GM19452 (cell line): Measurements from ENCODE around the gene MEF2D.

Experiments
- ATAC-seq: cut with Tn5 transposase; IDR thresholded peaks from one replicate; pipeline ENCODE4 v1.9.1; 2021; ENCODE audit not compliant: unreplicated experiment

MEF2D gene

DNA sequence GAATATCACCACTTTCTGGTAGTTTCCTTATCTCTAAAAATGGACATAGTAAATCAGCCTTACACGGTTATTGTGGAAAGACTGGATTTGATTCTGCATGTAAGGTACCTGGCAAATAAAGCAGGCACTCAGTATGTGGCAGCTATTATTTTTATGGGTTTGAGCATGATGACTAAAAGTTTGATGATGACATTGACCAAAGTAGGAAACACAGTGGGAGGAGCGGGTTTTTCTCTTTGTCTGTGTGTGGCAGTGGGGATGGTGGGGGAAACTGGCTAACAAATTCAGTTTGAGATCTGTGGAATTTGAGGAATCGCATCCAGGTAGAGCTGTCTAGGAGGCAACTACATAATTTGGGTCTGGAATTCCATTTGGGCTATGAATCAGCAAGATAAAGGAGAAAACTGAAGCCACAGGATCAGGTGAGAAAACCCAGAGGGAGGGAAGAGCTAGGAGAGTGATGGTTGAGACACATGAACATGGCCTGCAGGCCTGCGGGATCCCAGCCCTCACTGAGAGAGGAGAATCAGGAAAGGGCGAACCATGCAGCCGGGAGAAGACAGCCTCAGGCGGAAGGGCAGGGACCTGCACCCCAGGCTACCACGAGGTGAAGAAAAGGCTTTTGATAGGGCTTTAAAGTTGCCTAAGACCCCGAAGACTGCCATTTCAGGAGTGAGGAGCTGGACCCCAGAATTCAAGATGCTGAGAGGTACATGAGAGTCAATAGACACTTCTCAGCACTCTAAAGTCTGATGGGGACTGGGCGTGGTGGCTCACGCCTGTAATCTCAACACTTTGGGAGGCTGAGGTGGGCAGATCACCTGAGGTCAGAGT, 52.2 kb downstream of the MEF2D start:
- ATAC-seq: no peak

- ATAC-seq: no peak
Measured at GRCh38 chr1:156445789-156446263, 54.7 kb downstream of the MEF2D start.

DNA sequence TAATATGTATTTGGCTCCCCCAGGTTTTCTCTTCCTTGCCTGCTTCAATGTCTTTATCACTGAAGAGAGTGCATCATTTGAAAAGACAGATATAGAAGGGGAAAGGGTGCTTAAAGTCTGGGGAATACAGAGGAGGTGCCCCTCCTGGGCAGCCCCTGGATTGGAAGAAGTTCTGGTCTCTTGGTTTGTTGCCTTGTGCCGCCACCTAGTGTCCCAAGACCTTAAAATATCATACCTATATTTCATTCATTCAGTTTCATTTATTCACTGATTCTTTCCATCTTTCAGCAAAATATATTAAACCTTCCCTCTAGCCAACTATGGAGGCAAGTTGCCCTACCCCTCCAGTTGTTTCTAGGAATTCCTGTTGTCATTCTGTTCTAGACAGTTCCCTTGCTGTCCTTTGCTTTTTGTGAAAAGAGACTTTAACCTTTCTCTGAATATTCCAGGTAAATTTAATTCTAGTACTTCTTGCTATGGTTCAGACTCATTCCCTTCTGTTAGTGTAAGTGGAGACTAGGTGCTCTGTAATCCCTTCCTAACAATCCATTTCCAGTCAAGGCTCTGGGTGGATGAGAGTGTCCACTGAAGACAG, 56.1 kb downstream of the MEF2D start:
- ATAC-seq: no peak

GRCh38 chr1:156443286-156443685, 57.3 kb downstream of the MEF2D start:
- no peak for ATAC-seq

GRCh38 chr1:156440654-156441437, 59.7 kb downstream of the MEF2D start:
- ATAC-seq: no peak

DNA sequence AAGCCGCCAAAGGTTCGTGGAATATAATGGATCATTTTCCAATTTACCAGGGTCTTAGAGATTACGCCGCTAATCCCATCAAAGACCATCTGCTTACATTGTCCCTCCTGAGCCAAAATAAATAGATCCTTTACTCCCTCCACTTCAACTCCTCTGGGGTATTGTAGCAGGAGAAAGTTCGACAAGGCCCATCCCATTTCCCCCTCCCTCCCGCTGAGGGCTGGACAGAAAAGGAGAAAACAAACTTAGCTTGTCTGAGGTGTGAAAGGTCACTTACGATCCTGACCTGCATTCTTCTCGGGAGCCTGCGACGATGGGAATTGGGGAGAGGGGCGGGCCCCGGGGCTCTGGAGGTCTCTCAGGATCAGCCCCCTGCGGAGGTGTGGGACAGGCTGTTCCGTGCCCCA, 60.8 kb downstream of the MEF2D start:
- ATAC-seq: no peak

DNA sequence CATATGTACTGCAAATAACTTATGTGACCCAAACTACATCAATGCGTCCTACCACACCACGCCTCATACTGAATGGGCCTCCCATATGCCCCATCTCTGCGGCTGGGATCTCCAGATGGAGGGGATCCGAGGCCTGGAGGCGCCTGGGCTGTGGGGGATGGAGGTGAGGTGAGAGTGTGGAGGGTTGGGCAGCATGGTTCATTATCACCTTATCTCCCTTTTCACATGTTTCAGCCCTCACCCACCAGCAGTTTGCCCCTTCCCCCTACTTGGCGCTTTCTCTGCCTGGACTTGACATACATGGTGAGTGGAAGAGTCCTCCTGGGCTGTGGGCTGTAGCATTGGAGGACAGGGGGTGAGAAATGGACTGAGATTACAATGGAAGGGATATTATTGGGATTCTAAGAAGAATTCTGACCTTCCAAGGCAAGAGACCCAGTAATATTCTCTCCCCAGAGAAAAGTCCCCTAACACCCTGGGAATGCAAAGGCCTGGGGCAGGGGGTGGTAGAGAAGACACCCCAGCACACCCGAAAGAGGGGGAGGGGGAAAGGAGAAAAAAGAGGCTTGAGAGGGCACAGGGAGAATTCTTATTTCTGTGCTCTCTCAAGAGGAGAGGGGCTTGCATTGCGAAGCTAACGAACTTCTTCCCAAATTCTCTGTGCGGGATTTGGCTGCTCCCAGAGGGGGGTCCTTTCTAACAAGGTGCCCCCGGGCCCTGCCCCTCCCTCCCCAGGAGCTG, 61.4 kb downstream of the MEF2D start:
- ATAC-seq: no peak

DNA sequence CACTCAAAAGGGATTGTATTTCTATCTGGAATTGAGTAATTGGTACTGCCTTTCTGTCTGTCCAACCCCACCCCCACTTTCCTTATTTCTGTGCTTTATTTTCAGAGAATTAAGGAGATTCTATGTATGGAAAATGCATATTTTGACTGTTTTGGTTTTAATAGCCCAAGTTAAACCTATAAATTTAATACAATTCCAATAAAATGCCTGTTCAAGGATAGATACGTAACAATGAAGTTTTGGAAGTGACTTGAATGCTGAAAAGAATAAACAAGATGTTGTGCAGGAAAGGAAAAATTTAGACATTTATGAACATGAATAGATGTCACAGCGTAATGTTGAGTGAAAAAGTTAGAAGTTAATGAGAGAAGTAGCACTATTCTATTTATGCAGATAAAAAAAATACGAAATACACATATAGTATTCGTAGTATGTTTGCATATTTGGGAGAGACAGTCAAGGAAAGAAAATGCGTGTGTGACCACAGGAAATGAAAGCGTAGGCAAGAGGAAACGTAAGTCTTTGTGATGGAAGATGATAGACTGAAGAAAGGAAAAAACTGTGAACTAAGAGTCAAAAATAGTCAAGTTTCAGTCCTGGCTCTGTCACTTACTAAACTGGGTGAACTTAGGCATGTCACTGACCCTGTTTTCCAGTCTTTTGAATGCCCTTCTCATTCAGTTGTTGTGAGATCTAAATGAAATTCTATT, 62.1 kb downstream of the MEF2D start:
- no peak for ATAC-seq

DNA sequence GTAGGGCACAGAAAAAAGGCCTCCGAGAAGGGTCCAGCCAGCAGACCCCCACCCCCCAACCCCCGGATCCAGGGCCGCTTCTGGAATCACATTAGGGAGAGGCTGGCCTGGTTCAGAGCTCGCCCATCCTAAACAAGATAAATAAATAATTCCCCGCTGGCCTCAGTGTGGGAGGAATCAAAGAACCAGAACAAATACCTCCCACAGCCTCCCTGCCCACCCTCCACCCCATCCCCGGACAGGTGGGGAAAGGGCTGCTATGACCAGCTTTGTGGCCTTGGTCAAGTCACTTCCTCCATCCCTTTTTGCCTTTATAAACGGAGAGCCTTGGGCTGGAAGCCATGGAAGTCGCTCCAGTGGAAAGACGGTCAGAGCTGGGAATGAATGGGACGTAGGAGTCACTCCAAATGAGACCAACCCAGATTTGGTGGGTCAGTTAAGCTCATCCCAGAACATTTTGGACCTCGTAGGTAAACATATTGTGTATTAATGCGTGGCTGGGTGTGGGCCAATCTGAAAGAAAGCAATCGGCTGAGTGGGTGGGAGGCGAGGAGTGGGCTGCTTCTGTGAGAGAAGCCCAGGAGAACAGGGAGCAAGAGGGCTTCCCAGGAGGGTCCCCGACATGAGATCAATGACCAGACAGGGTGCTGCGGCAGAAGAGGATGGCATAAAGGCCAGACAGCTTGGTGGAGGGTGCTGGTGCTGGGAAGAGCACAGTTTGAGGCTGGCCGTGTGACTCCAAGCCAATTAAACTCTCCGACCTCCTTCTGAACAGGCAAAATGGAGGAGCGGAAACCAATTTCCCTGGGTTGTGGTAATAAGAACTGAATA, 63.3 kb downstream of the MEF2D start:
- no peak for ATAC-seq

DNA sequence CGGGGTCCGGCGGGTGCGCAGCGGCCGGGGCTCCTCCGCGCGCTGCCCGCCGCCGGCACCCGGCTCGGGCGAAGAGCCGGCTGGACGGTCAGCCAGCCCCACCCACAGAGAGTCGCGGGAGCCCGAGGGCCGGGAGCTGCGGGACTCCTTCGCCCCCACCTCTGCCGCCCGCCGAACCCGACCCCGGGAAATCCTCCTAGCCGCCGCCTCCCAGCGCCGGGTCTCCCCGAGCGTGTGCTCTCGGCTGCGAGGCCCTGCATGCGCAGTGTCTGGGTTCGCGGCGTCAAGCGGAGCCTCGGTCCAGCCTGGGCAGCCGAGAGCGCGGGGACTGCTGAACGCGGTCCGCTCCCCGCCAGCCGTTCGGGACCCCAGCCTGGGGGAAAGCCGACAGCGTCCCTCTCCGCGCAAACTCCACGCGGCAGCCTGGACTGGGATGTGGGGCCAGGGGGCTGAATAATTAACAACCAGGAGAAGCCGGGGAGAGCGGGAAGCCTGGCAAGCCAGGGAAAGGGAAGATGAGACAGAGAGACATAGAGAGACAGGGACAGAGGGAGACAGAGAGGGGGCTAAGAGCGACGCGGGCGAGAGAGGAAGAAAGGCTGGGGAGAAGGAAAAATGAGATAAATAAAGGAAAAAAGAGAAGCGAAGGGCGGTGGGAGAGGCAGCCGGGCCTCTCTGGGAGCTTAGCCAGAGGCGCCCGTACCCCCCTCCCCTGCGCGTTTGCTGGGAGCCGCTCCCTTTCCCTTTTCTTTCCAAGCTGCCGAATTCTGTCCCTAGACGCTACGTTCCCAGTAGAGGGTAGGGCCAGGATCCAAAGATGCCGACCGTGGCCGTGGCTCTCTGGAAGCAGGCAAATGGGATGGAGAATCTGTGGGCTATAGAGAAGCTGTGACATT, 64.2 kb downstream of the MEF2D start:
- ATAC-seq: no peak

DNA sequence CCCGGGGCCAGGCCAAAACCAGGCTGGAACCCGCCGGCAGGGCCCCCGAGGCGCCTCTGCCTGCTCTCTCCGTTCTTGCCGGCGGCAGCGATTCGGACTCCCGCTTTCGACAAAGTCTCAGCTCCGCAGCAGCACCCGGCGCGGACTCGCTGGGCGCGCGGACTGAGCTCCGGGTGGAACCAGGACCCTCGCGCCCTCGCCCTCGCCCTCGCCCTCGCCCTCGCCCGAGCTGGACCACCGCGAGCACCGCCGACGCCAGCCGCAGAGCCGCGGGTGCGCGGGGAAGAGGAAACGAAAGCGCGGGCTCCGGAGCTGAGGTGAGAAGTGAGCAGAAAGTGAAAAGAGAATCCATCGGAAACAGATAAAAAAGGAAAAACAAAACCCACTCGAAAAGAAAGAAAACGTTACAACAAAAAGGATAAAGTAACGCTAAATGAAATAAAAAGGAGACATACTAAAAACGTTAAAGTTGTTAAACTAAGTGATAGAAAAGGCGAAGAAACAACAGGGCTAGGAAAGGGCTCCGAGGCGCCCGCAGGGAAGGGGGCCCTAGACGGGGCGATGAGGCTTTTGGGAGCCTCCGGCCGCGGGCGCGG, 64.9 kb downstream of the MEF2D start:
- ATAC-seq: no peak

DNA sequence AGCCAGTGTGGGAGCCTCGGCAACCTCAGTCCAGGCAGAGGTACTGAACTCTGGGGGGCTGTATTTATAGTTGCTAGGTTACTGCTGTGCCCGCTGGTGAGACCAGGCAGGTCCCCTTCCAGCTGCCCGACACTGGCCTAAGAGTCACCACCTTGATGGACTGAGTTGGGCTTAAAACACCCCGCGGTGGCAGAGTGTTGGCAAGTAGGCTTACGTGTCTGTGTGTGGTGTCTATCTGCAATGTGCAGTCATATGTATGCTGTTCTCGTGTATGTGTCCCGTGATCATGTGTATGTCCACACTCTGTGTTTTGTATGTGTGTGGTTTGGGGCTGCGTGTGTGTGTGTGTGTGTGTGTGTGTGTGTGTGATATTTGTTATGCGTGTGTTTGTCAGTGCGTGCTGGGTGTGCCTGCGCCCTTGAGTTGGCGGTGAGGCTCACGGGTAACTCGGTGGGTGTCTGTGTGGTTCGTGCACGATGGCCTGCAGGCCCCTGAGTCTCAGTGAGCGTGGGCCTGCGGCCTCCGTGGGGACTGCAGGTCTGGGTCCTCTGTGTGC, 65.5 kb downstream of the MEF2D start:
- ATAC-seq: no peak

DNA sequence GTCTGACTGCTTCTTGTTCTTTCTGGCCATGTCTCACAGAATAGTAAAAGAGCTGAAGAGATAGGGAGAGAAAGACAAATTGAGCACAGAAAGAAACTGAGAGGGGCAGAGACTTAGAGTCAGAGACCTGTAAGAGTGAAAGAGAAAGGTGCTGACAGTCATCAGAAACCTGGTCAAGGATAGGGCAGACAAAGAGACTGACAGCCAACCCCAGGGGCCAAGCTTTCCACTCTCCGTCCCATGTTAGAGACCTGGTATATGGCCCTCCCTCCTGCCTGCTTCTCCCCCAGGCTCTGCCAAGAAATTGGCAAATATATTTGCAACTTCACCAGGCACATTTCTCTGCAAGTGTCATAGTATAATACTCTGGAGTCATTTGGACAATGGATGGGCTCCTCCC, 67.0 kb downstream of the MEF2D start:
- no peak for ATAC-seq

GRCh38 chr1:156433032-156433431, 67.5 kb downstream of the MEF2D start:
- ATAC-seq: no peak

DNA sequence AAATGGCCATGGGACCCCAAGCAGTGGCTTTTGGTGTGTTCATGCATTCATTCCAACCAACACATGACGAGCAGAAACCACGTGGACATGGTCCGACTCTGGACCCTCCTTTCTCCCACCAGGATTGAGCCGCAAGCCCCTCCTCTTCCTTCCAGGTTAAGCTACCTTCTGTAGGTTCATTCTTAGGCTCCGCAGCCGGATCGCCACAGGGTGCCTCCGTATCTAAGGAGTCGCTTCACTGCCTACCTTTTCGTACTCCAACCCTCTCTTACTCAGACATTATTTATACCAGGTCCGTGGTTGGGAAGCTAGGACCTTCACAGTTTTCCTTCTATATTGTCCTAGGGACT, 67.9 kb downstream of the MEF2D start:
- ATAC-seq: no peak

- no peak for ATAC-seq
Measured at GRCh38 chr1:156431769-156432668, 68.6 kb downstream of the MEF2D start.

GRCh38 chr1:156431366-156431765, 69.2 kb downstream of the MEF2D start:
- ATAC-seq: no peak
